Spleen (tissue), 7 donors: Measurements from ENCODE around the gene MAEL.

Experiments
- CTCF ChIP-seq, 11 experiments: fragments of 200-600 bp in 7 of 11; fragments of 450-650 bp in 4 of 11; sonication (generic) in 4 of 11; IDR thresholded peaks in 8 of 11; conservative IDR thresholded peaks in 3 of 11; 1 replicate in 7 of 11; 2 replicates in 4 of 11; pipeline versions ENCODE4 v1.4.0 to v1.8.0; 2016 to 2021; ENCODE audit warnings: antibody characterized with exemption in 11 of 11, inconsistent platforms in 4 of 11, mild to moderate bottlenecking in 1 of 11
- POLR2A ChIP-seq, 3 donors: fragments of 450-650 bp; IDR thresholded peaks; one replicate each; pipeline ENCODE4 v1.5.1; 2017; ENCODE audit warnings: antibody characterized with exemption in 3 of 3, mild to moderate bottlenecking in 1 of 3
- donor health status: DM: no; HTN: no; CAD: no; lungs with moderate emphysema.
- donor health status: DM: no; HTN: no; CAD: no.
- donor health status: DM: no; HTN: no; CAD: no.

GRCh38 chr1:166980383-166980782, 8.7 kb upstream of the MAEL start:
- TF ChIP-seq CTCF (IDR thresholded peaks at IDR 0.05 in 8 of 11, conservative IDR thresholded peaks at IDR 0.05 in 3 of 11): no peak
- no peak for TF ChIP-seq POLR2A (IDR thresholded peaks at IDR 0.05)
